MM.1S (cell line): ENCODE measurements around the gene CA10.

Experiments
- EZH2 ChIP-seq: fragments of 300-600 bp; sonication (generic); optimal IDR thresholded peaks from 2 replicates; pipeline ENCODE3; 2017; ENCODE audit warnings: low read depth, mild to moderate bottlenecking, antibody characterized with exemption, low read length, mixed read lengths
- EZH2phosphoT487 ChIP-seq: fragments of 300-600 bp; sonication (generic); IDR thresholded peaks from 2 replicates; pipeline ENCODE4 v1.6.1; 2018; ENCODE audit warnings: antibody characterized with exemption, low read length
- TF ChIP-seq, protein P1 (sequence below): fragments of 300-600 bp; sonication (generic); IDR thresholded peaks from 2 replicates; pipeline ENCODE4 v1.5.1; 2016; ENCODE audit warnings: antibody characterized with exemption, low read length, mixed read lengths

- TF ChIP-seq, protein P1, sequence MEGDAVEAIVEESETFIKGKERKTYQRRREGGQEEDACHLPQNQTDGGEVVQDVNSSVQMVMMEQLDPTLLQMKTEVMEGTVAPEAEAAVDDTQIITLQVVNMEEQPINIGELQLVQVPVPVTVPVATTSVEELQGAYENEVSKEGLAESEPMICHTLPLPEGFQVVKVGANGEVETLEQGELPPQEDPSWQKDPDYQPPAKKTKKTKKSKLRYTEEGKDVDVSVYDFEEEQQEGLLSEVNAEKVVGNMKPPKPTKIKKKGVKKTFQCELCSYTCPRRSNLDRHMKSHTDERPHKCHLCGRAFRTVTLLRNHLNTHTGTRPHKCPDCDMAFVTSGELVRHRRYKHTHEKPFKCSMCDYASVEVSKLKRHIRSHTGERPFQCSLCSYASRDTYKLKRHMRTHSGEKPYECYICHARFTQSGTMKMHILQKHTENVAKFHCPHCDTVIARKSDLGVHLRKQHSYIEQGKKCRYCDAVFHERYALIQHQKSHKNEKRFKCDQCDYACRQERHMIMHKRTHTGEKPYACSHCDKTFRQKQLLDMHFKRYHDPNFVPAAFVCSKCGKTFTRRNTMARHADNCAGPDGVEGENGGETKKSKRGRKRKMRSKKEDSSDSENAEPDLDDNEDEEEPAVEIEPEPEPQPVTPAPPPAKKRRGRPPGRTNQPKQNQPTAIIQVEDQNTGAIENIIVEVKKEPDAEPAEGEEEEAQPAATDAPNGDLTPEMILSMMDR, result no peak
- no peak for TF ChIP-seq EZH2
- TF ChIP-seq EZH2phosphoT487, result no peak
Measured at GRCh38 chr17:51651513-51652298, 506.8 kb downstream of the CA10 start.
